Activated CD8-positive, alpha-beta T cell treated with anti-CD3 and anti-CD28 coated beads, Interleukin-2, amount 10 ng/mL, durations not matched to agents 7 days and 5 days (primary cell): Measurements from ENCODE around the gene ATAD2B. TPM values are rescaled to one million over a fixed set of nuclear protein-coding genes. Genes with fewer than 3 reads are reported as not detected.

Experiments used
- ATAC-seq: fragments of 150-1000 bp; cut with Tn5 transposase; one replicate; pipeline ENCODE4 v1.10.0; 2021; ENCODE audit warnings: moderate library complexity
- CTCF ChIA-PET: fragments of 350-600 bp; sonication (Branson Sonifier 250); formaldehyde crosslinking; loops from one replicate; lab custom pipeline; 2021; ENCODE audit warnings: antibody characterized with exemption; lab: Charles Lee
- POLR2A ChIA-PET: fragments of 350-600 bp; sonication (Branson Sonifier 250); formaldehyde crosslinking; loops from one replicate; lab custom pipeline; 2021; ENCODE audit warnings: antibody characterized with exemption; lab: Charles Lee
- DNase-seq: peaks from one replicate; pipeline ENCODE4 v3.0.0-alpha.2; 2020
- H3K27ac Mint-ChIP-seq: one replicate; pipeline ENCODE4 v1.8.0; 2021; ENCODE audit warnings: mild to moderate bottlenecking, mixed read lengths
- H3K27me3 Mint-ChIP-seq: one replicate; pipeline ENCODE4 v1.8.0; 2021; ENCODE audit warnings: low read depth, mixed read lengths
- H3K36me3 Mint-ChIP-seq: one replicate; pipeline ENCODE4 v1.8.0; 2021; ENCODE audit warnings: low read depth, mixed read lengths
- H3K4me1 Mint-ChIP-seq: one replicate; pipeline ENCODE4 v1.8.0; 2021; ENCODE audit warnings: low read depth, mixed read lengths
- H3K4me3 Mint-ChIP-seq: one replicate; pipeline ENCODE4 v1.8.0; 2021; ENCODE audit warnings: mild to moderate bottlenecking, mixed read lengths
- H3K9me3 Mint-ChIP-seq: one replicate; pipeline ENCODE4 v1.8.0; 2022; ENCODE audit warnings: mixed read lengths; ENCODE audit not compliant: insufficient read depth
- total RNA-seq, 2 experiments: library from RNA; stranded (reverse); gene quantifications; one replicate each; pipeline ENCODE4 v1.2.3, GENCODE V29; 2021

ATAD2B gene
- total RNA-seq, 2 experiments from 2014 or later, result 28.2 to 32.0 TPM

DNA sequence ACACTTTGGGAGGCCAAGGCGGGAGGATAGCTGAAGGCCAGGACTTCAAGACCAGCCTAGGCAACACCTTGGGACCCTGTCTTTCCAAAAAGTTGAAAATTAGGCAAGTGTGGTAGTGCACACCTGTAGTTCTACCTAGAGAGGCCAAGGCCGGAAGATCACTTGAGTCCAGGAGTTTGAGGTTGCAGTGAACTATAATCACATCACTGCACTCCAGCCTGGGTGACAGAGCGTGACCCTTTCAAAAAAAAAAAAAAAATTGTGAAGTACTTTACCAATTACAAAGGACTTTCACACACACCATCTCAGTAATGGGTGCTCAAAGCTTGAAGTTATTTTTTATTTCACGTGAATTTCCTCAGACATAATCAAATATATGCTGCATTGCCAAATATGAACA, 65.0 kb downstream of the ATAD2B start:
- no peaks in the 10 kb centered on the region for H3K4me1 Mint-ChIP-seq
- peaks cover 17% of the 10 kb centered on the region for H3K36me3 Mint-ChIP-seq
- DNase-seq (no peak), ATAC-seq (no peak)
- H3K27me3 Mint-ChIP-seq, result no peaks in the 10 kb centered on the region
- CTCF ChIA-PET, result interaction anchor here (0.9 kb wide), 1 partner anchor 65 kb away, joined by 3 read pairs; the partner anchor contains the start of gene ATAD2B
- no peaks in the 10 kb centered on the region for H3K9me3 Mint-ChIP-seq
- POLR2A ChIA-PET, result no interaction called here
- no peak overlapping the region for H3K27ac Mint-ChIP-seq
- no peak overlapping the region for H3K4me3 Mint-ChIP-seq

DNA sequence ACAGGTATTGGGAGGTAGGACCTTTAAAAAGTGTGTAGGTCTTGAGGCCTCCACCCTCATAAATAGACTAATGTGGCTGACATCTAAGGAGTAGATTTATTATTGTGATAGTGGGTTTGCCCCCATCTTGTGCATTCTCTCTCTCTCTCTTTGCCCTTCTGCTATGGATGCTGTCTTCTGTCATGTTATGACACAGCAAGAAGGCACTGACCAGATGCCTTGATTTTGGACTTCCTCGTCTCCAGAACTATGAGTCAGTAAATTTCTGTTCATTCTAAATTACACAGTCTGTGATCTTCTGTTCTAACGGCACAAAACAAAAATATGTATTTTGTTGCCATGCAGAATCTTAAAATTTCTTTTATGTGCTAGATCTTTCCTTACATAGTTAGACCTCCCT, 66.9 kb downstream of the ATAD2B start:
- ChIA-PET POLR2A (no interaction called here), CTCF (no interaction called here)
- no peaks in the 10 kb centered on the region for H3K4me1 Mint-ChIP-seq
- no peak overlapping the region for H3K27ac Mint-ChIP-seq
- peaks cover 22% of the 10 kb centered on the region for H3K36me3 Mint-ChIP-seq
- DNase-seq (no peak), ATAC-seq (no peak)
- H3K9me3 Mint-ChIP-seq, result no peaks in the 10 kb centered on the region
- H3K27me3 Mint-ChIP-seq, result no peaks in the 10 kb centered on the region
- H3K4me3 Mint-ChIP-seq, result no peak overlapping the region

- ChIA-PET POLR2A (no interaction called here), CTCF (interaction anchor here (1.5 kb wide), 1 partner anchor 29 kb away, joined by 3 read pairs; no protein-coding TSS in a partner anchor)
- H3K27me3 Mint-ChIP-seq, result no peaks in the 10 kb centered on the region
- H3K4me3 Mint-ChIP-seq, result no peak overlapping the region
- no peaks in the 10 kb centered on the region for H3K4me1 Mint-ChIP-seq
- H3K9me3 Mint-ChIP-seq, result no peaks in the 10 kb centered on the region
- DNase-seq, result no peak
- H3K36me3 Mint-ChIP-seq, result peaks cover 23% of the 10 kb centered on the region
- H3K27ac Mint-ChIP-seq, result no peak overlapping the region
- ATAC-seq, result no peak
These were observed 67.7 kb downstream of the ATAD2B start for GRCh38 chr2:23859234-23859633.

DNA sequence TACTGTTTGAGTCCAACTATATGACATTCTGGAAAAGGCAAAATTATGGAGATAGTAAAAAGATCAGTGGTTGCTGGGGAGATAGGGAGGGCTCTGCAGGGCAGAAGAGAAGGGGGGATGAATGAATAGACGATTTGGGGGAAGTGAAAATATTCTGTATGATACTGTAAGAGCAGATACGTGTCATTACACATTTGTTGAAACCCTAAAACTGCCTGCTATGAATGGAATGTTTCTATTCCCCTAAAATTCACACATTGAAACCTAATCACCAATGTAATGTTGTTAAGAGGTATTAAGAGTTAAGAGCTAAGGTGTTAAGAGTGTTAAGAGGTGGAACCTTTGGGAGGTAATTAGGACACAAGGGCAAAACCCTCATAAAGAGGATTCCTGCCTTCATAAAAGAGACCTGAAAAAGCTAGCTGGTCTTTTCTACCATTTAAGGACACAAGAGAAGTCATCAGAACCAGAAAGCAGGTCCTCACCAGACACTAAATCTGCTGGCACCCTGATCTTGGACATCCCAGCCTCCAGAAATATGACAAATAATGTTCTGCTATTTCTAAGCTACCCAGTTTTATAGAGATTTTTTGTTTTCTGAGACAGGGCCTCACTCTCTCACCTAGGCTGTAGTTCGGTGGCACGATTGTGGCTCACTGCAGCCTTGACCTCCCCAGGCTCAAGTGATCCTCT, 76.2 kb downstream of the ATAD2B start:
- no peak for ATAC-seq

DNA sequence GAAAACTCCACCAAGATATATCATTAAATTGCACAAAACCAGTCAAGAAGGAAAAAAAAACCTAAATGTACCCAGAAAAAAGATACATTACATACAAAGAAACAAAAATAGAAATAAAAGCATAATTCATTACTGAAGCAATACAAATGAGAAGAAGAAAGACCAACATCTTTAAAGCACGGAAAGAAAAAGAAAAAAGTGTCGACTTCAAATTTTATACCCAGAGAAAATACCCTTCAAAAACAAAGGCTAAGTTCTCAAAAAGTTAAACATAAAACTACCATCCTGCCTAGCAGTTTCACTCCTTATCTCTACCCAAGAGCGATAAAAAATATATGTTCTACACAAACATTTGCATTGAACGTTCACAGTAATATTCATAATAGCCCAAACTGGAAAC, 82.0 kb downstream of the ATAD2B start:
- H3K27ac Mint-ChIP-seq, result no peak overlapping the region
- CTCF ChIA-PET, result no interaction called here
- no peak for ATAC-seq

More for the DNA sequence above, 76.2 kb downstream of the ATAD2B start:
- Mint-ChIP-seq H3K4me3 (no peak overlapping the region), H3K27me3 (no peaks in the 10 kb centered on the region), H3K27ac (no peak overlapping the region), H3K9me3 (no peaks in the 10 kb centered on the region), H3K4me1 (no peaks in the 10 kb centered on the region), H3K36me3 (peaks cover 18% of the 10 kb centered on the region)
- CTCF ChIA-PET, result interaction anchor here (0.6 to 3.4 kb wide), 3 partner anchors 8 to 75 kb away, joined by 3 to 15 read pairs (median 3); no protein-coding TSS in a partner anchor
- DNase-seq, result no peak
- POLR2A ChIA-PET, result no interaction called here

DNA sequence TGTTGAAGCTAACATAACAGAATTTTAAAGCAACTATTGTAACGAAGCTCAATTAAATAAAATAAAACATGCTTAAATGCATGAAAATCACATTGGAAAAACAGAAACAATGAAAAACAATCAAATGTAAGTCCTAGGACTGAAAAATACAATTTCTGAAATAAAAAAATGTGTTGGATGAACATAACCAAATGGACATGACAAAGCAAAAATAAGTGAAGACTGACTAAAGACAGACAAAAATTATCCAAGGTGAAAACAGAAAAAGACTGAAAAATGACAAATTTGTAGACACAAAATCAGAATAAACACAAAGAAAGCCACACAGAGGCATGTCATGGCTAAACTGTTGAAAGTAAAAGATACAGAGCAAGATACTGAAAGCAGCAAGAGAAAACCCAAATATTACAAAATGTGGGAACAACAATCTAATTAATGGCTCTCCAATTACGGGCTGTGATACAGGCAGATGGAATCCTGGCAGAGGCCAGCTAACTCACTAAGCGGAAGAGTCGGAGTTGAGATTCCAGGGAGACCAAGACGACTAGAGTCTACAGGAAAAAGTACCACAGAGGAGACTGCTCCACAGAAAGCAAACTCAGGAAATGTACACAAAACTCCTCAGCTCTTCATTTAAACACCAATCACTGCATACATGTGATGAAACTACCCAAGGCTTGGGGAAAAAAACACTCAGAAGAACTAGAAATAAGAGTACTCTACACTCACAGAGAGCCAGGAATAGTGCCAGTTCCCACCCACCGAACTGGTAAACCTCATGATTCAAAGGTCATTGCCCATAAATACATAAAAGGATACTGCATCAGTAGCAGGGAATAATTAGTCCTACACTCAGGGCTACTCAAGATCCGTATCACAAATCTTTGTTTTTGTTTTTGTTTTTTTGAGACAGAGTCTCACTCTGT, 83.6 kb downstream of the ATAD2B start:
- peaks cover 3% of the 10 kb centered on the region for H3K4me1 Mint-ChIP-seq
- POLR2A ChIA-PET, result no interaction called here
- CTCF ChIA-PET, result interaction anchor here (0.8 to 1.7 kb wide), 3 partner anchors 19 to 240 kb away, joined by 3 to 6 read pairs (median 3); partner anchors contain the start of gene TP53I3
- peaks cover 29% of the 10 kb centered on the region for H3K36me3 Mint-ChIP-seq
- ATAC-seq (no peak), DNase-seq (no peak)
- H3K27me3 Mint-ChIP-seq, result no peaks in the 10 kb centered on the region
- H3K9me3 Mint-ChIP-seq, result peaks cover 11% of the 10 kb centered on the region
- no peak overlapping the region for H3K4me3 Mint-ChIP-seq
- H3K27ac Mint-ChIP-seq, result no peak overlapping the region

More for the DNA sequence above, 82.0 kb downstream of the ATAD2B start:
- no peaks in the 10 kb centered on the region for H3K27me3 Mint-ChIP-seq
- no peak overlapping the region for H3K4me3 Mint-ChIP-seq
- H3K36me3 Mint-ChIP-seq, result peaks cover 29% of the 10 kb centered on the region
- DNase-seq, result no peak
- H3K9me3 Mint-ChIP-seq, result peaks cover 11% of the 10 kb centered on the region
- POLR2A ChIA-PET, result no interaction called here
- peaks cover 3% of the 10 kb centered on the region for H3K4me1 Mint-ChIP-seq

GRCh38 chr2:23839919-23840578, 86.9 kb downstream of the ATAD2B start:
- no peak for ATAC-seq
- ChIA-PET CTCF (interaction anchor here (0.9 to 1.2 kb wide), 2 partner anchors 10 to 15 kb away, joined by 3 to 4 read pairs; no protein-coding TSS in a partner anchor), POLR2A (no interaction called here)
- DNase-seq, result no peak
- Mint-ChIP-seq H3K4me3 (no peak overlapping the region), H3K36me3 (peaks cover 36% of the 10 kb centered on the region), H3K27ac (no peak overlapping the region), H3K9me3 (peaks cover 9% of the 10 kb centered on the region), H3K27me3 (no peaks in the 10 kb centered on the region), H3K4me1 (peaks cover 3% of the 10 kb centered on the region)

GRCh38 chr2:23838996-23839395, 87.9 kb downstream of the ATAD2B start:
- Mint-ChIP-seq H3K36me3 (peaks cover 28% of the 10 kb centered on the region), H3K9me3 (no peaks in the 10 kb centered on the region), H3K27me3 (no peaks in the 10 kb centered on the region), H3K27ac (no peak overlapping the region), H3K4me1 (peaks cover 3% of the 10 kb centered on the region), H3K4me3 (no peak overlapping the region)
- POLR2A ChIA-PET, result no interaction called here
- no peak for DNase-seq
- no peak for ATAC-seq
- CTCF ChIA-PET, result interaction anchor here (0.9 kb wide), 1 partner anchor 9 kb away, joined by 3 read pairs; no protein-coding TSS in a partner anchor

DNA sequence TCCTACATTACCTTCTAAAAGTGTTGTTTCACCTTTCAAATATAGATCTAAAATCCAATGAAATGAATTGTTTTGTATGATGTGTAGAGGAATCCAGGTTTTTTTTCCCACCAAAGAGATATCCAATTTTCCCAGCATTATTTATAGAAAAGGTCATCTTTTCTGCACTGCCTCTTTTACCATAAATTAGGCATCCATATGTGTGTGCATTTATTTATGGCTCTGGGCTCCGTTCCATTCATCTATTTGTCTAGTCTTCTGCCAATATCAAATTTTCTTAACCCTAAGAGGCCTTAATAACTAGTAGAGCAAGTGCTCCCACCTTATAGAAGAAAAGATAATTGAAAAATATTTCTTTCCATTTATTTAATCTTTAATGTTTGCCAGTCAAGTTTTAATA, 88.3 kb downstream of the ATAD2B start:
- H3K27me3 Mint-ChIP-seq, result no peaks in the 10 kb centered on the region
- peaks cover 27% of the 10 kb centered on the region for H3K36me3 Mint-ChIP-seq
- no peak overlapping the region for H3K4me3 Mint-ChIP-seq
- H3K9me3 Mint-ChIP-seq, result no peaks in the 10 kb centered on the region
- H3K27ac Mint-ChIP-seq, result no peak overlapping the region
- peaks cover 3% of the 10 kb centered on the region for H3K4me1 Mint-ChIP-seq
- DNase-seq, result no peak
- no peak for ATAC-seq
- ChIA-PET POLR2A (no interaction called here), CTCF (no interaction called here)

DNA sequence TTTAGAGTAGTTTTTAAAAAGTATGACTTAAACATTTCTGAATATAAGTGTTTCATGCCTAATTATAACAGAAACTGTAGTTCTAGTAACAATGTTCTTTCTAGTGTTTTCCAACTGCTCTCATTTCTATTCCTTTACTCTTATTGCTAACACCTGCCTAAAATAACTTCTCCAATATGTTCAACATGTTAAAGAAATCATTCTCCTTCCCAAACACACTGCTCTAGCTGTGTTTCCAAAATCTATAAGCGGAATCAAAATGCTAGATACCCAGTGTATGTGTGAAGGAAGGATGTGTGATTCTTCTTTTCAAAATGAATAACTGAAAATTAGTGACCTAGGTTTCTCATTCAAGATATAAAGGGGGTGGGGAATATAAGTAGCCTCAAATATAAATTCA, 89.1 kb downstream of the ATAD2B start:
- CTCF ChIA-PET, result no interaction called here

GRCh38 chr2:23836971-23837565, 89.9 kb downstream of the ATAD2B start:
- no peak for ATAC-seq
- H3K4me3 Mint-ChIP-seq, result no peak overlapping the region
- H3K36me3 Mint-ChIP-seq, result peaks cover 22% of the 10 kb centered on the region
- no peaks in the 10 kb centered on the region for H3K9me3 Mint-ChIP-seq
- H3K27me3 Mint-ChIP-seq, result no peaks in the 10 kb centered on the region
- POLR2A ChIA-PET, result interaction anchor here (0.7 to 1.8 kb wide), 2 partner anchors 89 to 90 kb away, joined by 3 to 4 read pairs; partner anchors contain the start of gene ATAD2B
- H3K27ac Mint-ChIP-seq, result no peak overlapping the region
- H3K4me1 Mint-ChIP-seq, result no peaks in the 10 kb centered on the region
- CTCF ChIA-PET, result interaction anchor here (2.4 kb wide), 1 partner anchor 12 kb away, joined by 11 read pairs; no protein-coding TSS in a partner anchor
- no peak for DNase-seq

More for the DNA sequence above, 89.1 kb downstream of the ATAD2B start:
- no peaks in the 10 kb centered on the region for H3K9me3 Mint-ChIP-seq
- H3K27me3 Mint-ChIP-seq, result no peaks in the 10 kb centered on the region
- no peak for ATAC-seq
- H3K4me3 Mint-ChIP-seq, result no peak overlapping the region
- H3K4me1 Mint-ChIP-seq, result no peaks in the 10 kb centered on the region
- POLR2A ChIA-PET, result interaction anchor here (1.8 kb wide), 1 partner anchor 89 kb away, joined by 4 read pairs; the partner anchor contains the start of gene ATAD2B
- H3K36me3 Mint-ChIP-seq, result peaks cover 22% of the 10 kb centered on the region
- H3K27ac Mint-ChIP-seq, result no peak overlapping the region
- no peak for DNase-seq
